ENCODE measurements around the gene ITSN1.

Gene ITSN1

GRCh38 chr21:33817138-33817537 lies 174.8 kb downstream of the ITSN1 start:
- DNase-seq, result no peak

GRCh38 chr21:33817663-33818451 lies 175.6 kb downstream of the ITSN1 start:
- no peak for DNase-seq

GRCh38 chr21:33820230-33820770 lies 178.0 kb downstream of the ITSN1 start:
- no peak for DNase-seq

- DNase-seq, result no peak
Observed at GRCh38 chr21:33820798-33821197, 178.5 kb downstream of the ITSN1 start.

- DNase-seq, result no peak
Observed at GRCh38 chr21:33821503-33822322, 179.4 kb downstream of the ITSN1 start.

GRCh38 chr21:33824156-33824941 lies 182.0 kb downstream of the ITSN1 start:
- no peak for DNase-seq

- no peak for DNase-seq
Observed at GRCh38 chr21:33825419-33825818, 183.1 kb downstream of the ITSN1 start.

- no peak for DNase-seq
Observed at GRCh38 chr21:33825915-33826314, 183.6 kb downstream of the ITSN1 start.

GRCh38 chr21:33828083-33828482 lies 185.8 kb downstream of the ITSN1 start:
- no peak for DNase-seq

GRCh38 chr21:33828577-33828976 lies 186.3 kb downstream of the ITSN1 start:
- no peak for DNase-seq

- DNase-seq, result no peak
Observed at GRCh38 chr21:33829844-33830243, 187.5 kb downstream of the ITSN1 start.

- DNase-seq, result no peak
Observed at GRCh38 chr21:33831962-33832659, 189.8 kb downstream of the ITSN1 start.

- no peak for DNase-seq
Observed at GRCh38 chr21:33834801-33835500, 192.7 kb downstream of the ITSN1 start.

- no peak for DNase-seq
Observed at GRCh38 chr21:33835920-33836319, 193.6 kb downstream of the ITSN1 start.

- DNase-seq, result no peak
Observed at GRCh38 chr21:33836408-33836807, 194.1 kb downstream of the ITSN1 start.

- DNase-seq, result no peak
Observed at GRCh38 chr21:33839167-33839716, 196.9 kb downstream of the ITSN1 start.

- DNase-seq, result no peak
Observed at GRCh38 chr21:33839806-33840205, 197.5 kb downstream of the ITSN1 start.

- DNase-seq, result no peak
Observed at GRCh38 chr21:33840771-33841170, 198.5 kb downstream of the ITSN1 start.

GRCh38 chr21:33841561-33841960 lies 199.3 kb downstream of the ITSN1 start:
- no peak for DNase-seq

GRCh38 chr21:33843216-33843615 lies 200.9 kb downstream of the ITSN1 start:
- no peak for DNase-seq

- DNase-seq, result no peak
Observed at GRCh38 chr21:33844104-33844889, 202.0 kb downstream of the ITSN1 start.

All from GF-D8 (cell line).